ENCODE data around the gene TMC7. TPM values are rescaled to one million over a fixed set of nuclear protein-coding genes. Genes with fewer than 3 reads are reported as not detected.

Gene TMC7
- total RNA-seq (6.9 and 7.0 TPM in 2 replicates), polyA plus RNA-seq (4.8 and 5.7 TPM in 2 replicates), polyA minus RNA-seq (13.5 and 16.8 TPM in 2 replicates), Bru-seq, nascent RNA (percentile 54 among the genes with signal in this experiment), BruChase-seq, experiment 1, labeled RNA remaining after a 6-hour chase (percentile 58 among the genes with signal in this experiment), BruChase-seq, experiment 2, labeled RNA remaining after a 2-hour chase (percentile 57 among the genes with signal in this experiment)
- 3.5 and 3.6 TPM in 2 replicates for polyA plus RNA-seq (2011; cell fraction: cytosol; rRNA removed)
- 7.0 and 7.2 TPM in 2 replicates for polyA plus RNA-seq (2011; cell fraction: nucleus; rRNA removed)
- polyA plus RNA-seq (2012) = 4.9 and 7.7 TPM in 2 replicates
- polyA minus RNA-seq (2011; cell fraction: cytosol; rRNA and poly(A)+ RNA removed) = 2.5 TPM
- polyA minus RNA-seq (2011; cell fraction: nucleus; rRNA and poly(A)+ RNA removed) = 7.5 and 9.0 TPM in 2 replicates
- long read RNA-seq, transcript TMC7-201 (16 exons, 3,640 nt) = major isoform, 12 of 22 reads
- long read RNA-seq, partial matches to known transcripts = 1 of 22 reads
- long read RNA-seq, other reads (novel, unspliced or antisense) = 9 of 22 reads

GRCh38 chr16:18983565-18984434 is at the start of gene TMC7:
TMC7 (plus strand) TSS chr16:18983934; CDS start chr16:18984064, 130 bp downstream.
- dilution Hi-C loops (cut with MboI; ENCODE audit: extremely low pct_ligation_motif_present, low sequenced_read_pairs) = no loop called here

More at GRCh38 chr16:18983565-18984434, at the start of gene TMC7:
- TF ChIP-seq CTCF (IDR thresholded peaks at IDR 0.05; ENCODE audit: extremely low read depth in 1 of 2, insufficient read depth in 1 of 2, low read depth in 1 of 2, low read length in 2 of 2) (peak; percentile 95), GATA2 (IDR thresholded peaks at IDR 0.05; ENCODE audit: insufficient read depth, insufficient read length, low read depth, low read length) (no peak)
- Histone ChIP-seq H3K9me1 (replicated peaks; ENCODE audit: control insufficient read depth, extremely low read depth, insufficient read depth, low read length) (no peaks in the 10 kb centered on the region), H3K27ac (ENCODE audit: insufficient read depth, low read depth, low read length) (peak within 1 kb of the TSS; percentile 2), H4K20me1 (replicated peaks; ENCODE audit: control insufficient read depth, extremely low read depth, insufficient read depth, low read length) (no peaks in the 10 kb centered on the region), H3K9me3 (replicated peaks; ENCODE audit: control insufficient read depth, insufficient read depth, low read length) (no peaks in the 10 kb centered on the region), H3K79me2 (ENCODE audit: control insufficient read depth, insufficient read depth, low read length) (no peaks in the 10 kb centered on the region), H3K27me3 (ENCODE audit: control insufficient read depth in 2 of 2, insufficient read depth in 2 of 2, low read length in 2 of 2) (peaks cover 0 to 2% of the 10 kb centered on the region in 2 experiments), H3K36me3 (ENCODE audit: control insufficient read depth in 2 of 2, extremely low read depth in 1 of 2, insufficient read depth in 2 of 2, low read length in 2 of 2) (no peaks in the 10 kb centered on the region), H3K4me1 (ENCODE audit: control insufficient read depth, extremely low read depth, insufficient read depth, low read length) (peaks cover 7% of the 10 kb centered on the region), H3K4me3 (replicated peaks in 1 of 3; ENCODE audit: insufficient read depth in 1 of 3, low read depth in 1 of 3, low read length in 3 of 3) (peak within 1 kb of the TSS; percentile 34 to 83 (median 64)), H3K9ac (replicated peaks; ENCODE audit: extremely low read depth, insufficient read depth, low read length) (peak within 1 kb of the TSS; percentile 59), H3K4me2 (ENCODE audit: insufficient read depth, low read length) (peak within 1 kb of the TSS; percentile 74), H2AFZ (ENCODE audit: low read depth, low read length) (peak within 1 kb of the TSS; percentile 93)
- no TSS peak for BruUV-seq (replicated peaks)
- POLR2A ChIA-PET = no interaction called here
- CTCF ChIA-PET = interaction anchor here (0.6 to 3.7 kb wide), 33 partner anchors 10 to 523 kb away, joined by 3 to 132 read pairs (median 4); partner anchors contain the start of gene COQ7
- peak; percentile 81 for FAIRE-seq
- DNase-seq (ENCODE audit: low read depth, low spot score) = peak; percentile 89
- intact Hi-C loops (cut with micrococcal nuclease) = loop anchor here (1.0 to 10.0 kb wide), 7 partner anchors 84 to 541 kb away; partner anchors contain the start of genes CCP110, COQ7, GDE1 and SYT17
